Measurements from ENCODE around the gene CDK18. TPM values are rescaled to one million over a fixed set of nuclear protein-coding genes. Genes with fewer than 3 reads are reported as not detected.

The CDK18 gene
- polyA plus RNA-seq, 1 experiment: 0.36 TPM

DNA sequence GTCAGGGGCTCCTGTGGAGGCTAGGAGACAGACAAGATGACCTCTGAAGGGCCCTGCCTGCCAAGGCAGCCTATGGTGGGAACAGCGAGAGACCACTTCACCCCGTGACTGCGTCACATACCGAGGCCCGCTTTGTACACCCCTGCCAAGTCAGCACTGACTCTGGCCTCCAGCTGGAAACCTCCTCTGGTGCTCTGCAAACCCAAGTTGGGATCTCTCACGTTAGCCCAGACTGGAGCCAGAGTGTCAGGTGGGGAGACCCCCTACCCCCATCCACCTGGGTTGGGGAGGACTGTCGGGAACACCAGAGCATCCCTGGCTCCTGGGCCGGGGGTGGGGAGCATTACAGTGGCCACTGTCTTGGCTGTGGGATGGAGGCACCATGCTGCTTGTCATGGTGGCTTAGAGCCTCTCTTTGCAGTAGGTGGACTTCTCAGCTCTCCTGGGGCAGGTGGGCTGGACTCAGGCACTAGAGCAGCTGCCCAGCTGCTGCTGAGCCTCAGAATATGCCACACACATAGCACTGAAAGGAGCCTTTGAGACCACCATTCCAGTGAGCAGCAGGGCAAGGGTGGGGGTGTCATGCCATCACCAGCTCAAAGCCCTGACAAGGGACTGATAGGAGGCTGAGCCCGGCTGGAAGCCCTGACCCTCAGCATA, 77.0 kb downstream of the CDK18 start:
- H3K27ac ChIP-seq (ENCODE audit: low read depth, low read length): no peak overlapping the region
- H3K9me3 ChIP-seq (ENCODE audit: control insufficient read depth, insufficient read depth, low read length): no peaks in the 10 kb centered on the region; the same call in 1 of the 2 replicates
- peaks cover 42% of the 10 kb centered on the region for H3K27me3 ChIP-seq (ENCODE audit: control insufficient read depth, insufficient read depth, low read length)
- no peak overlapping the region for H3K4me3 ChIP-seq (ENCODE audit: low read depth, low read length)
- POLR2A ChIA-PET: no interaction called here
- CTCF ChIA-PET: no interaction called here
- DNase-seq (ENCODE audit: low read depth, low spot score): no peak
- TF ChIP-seq, protein P1, sequence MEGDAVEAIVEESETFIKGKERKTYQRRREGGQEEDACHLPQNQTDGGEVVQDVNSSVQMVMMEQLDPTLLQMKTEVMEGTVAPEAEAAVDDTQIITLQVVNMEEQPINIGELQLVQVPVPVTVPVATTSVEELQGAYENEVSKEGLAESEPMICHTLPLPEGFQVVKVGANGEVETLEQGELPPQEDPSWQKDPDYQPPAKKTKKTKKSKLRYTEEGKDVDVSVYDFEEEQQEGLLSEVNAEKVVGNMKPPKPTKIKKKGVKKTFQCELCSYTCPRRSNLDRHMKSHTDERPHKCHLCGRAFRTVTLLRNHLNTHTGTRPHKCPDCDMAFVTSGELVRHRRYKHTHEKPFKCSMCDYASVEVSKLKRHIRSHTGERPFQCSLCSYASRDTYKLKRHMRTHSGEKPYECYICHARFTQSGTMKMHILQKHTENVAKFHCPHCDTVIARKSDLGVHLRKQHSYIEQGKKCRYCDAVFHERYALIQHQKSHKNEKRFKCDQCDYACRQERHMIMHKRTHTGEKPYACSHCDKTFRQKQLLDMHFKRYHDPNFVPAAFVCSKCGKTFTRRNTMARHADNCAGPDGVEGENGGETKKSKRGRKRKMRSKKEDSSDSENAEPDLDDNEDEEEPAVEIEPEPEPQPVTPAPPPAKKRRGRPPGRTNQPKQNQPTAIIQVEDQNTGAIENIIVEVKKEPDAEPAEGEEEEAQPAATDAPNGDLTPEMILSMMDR (IDR thresholded peaks at IDR 0.05; ENCODE audit: low read depth, low read length): no peak

- Histone ChIP-seq H3K4me3 (ENCODE audit: low read depth, low read length) (no peak overlapping the region), H3K9me3 (ENCODE audit: control insufficient read depth, insufficient read depth, low read length) (no peaks in the 10 kb centered on the region; the same call in 1 of the 2 replicates), H3K27ac (ENCODE audit: low read depth, low read length) (no peak overlapping the region), H3K27me3 (ENCODE audit: control insufficient read depth, insufficient read depth, low read length) (peaks cover 36% of the 10 kb centered on the region)
- TF ChIP-seq, protein P1 (IDR thresholded peaks at IDR 0.05; ENCODE audit: low read depth, low read length): no peak
- POLR2A ChIA-PET: no interaction called here
- no peak for DNase-seq (ENCODE audit: low read depth, low spot score)
- CTCF ChIA-PET: no interaction called here
Observed at GRCh38 chr1:205582046-205582445, 77.6 kb downstream of the CDK18 start.

Small RNA genes within 50 kb of the gene (small RNA-seq; reads per million reads assigned to genes)
- gene RNU2-19P (ENCODE audit: insufficient read length, low read depth): not detected

Other genes with a start within 250 kb of the CDK18 start
- 7.0 and 8.2 TPM in 2 replicates for gene NUAK2, start 182.9 kb upstream of the CDK18 start, polyA plus RNA-seq (2011; rRNA removed)
- 0.06 TPM in 1 of 2 replicates, not detected in the other for gene KLHDC8A, start 147.7 kb upstream of the CDK18 start, polyA plus RNA-seq (2011; rRNA removed)
- not detected in 2 replicates for gene LEMD1, start 82.6 kb upstream of the CDK18 start, polyA plus RNA-seq (2011; rRNA removed)
- 0.06 and 0.07 TPM in 2 replicates for gene BLACAT1, start 48.6 kb upstream of the CDK18 start, polyA plus RNA-seq (2011; rRNA removed)
- gene ELK4, start 127.3 kb downstream of the CDK18 start, polyA plus RNA-seq (2011; rRNA removed): 8.3 and 8.6 TPM in 2 replicates
- 1.7 and 1.8 TPM in 2 replicates for gene SLC45A3, start 175.8 kb downstream of the CDK18 start, polyA plus RNA-seq (2011; rRNA removed)
- gene NUCKS1, start 245.5 kb downstream of the CDK18 start, polyA plus RNA-seq (2011; rRNA removed): 80.5 and 105 TPM in 2 replicates

Measured in AG04450 (cell line).